Activated CD4-positive, alpha-beta T cell treated with anti-CD3 and anti-CD28 coated beads, Interleukin-2, amount 50 U/mL, for 1 hour (primary cell): Measurements from ENCODE around the gene TMPRSS15.
"Not testable (repeated sequence)": the region's sequence is repeated elsewhere in the genome, so short reads cannot be mapped to it uniquely, and the experiment has no call there.

Source experiments
- DNase-seq: peaks from one replicate; pipeline ENCODE4 v3.0.0-alpha.2; 2020

The TMPRSS15 gene

DNA sequence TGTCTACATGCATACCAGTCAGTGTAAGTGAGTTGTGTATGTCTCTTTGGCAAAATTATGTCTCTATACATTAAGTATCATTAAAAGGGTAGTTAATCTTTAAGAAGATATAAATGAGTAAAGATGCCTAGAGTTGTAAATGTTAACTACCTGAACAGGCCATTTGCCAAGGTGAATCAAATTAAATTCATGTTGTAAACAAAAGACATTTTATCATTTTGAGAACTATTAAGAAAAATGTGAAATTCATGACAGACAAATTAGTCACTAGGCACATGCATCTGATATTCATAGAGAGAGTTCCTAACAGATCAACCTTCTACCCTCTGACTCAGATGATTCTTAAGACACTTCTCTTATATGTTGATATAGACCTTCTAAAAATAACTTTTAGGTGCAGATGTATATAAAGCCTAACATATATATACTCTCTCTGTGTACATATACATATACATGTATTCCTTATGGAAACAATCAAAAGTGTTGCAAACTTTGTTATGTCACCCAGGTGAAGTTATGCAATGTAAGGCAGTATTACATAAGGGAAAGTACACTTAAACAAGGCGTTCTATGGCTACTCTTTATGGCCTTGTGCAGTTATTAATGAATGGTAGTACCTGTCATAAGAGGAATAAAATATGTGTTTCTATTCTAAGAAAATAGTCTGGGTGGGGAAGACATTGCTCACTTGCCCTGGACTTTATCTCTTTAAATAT, at the start of gene TMPRSS15:
Gene TMPRSS15 (minus strand): TSS at position 51 of the 716 bp plus-strand sequence. CDS start 163 bp downstream, outside the sequence.
- no peak for DNase-seq

DNA sequence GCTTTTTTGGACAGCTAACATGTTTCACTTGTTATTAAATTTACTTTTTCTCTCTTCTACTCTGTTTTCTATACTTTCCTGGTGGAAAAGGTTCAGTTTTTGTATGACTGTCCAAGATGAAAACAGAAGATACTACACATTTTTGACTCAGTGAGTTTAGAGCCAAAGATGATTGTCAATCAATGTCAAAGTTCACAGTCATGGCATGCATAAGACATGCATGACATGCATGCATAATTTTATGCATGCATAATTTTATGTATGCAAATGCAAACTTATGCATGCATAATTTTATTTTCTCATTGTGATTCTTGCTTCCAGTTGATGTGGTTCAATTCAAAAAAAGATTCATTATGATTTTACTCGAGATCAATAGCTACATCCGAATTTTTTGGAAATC, 48.1 kb upstream of the TMPRSS15 start:
- no peak for DNase-seq

DNA sequence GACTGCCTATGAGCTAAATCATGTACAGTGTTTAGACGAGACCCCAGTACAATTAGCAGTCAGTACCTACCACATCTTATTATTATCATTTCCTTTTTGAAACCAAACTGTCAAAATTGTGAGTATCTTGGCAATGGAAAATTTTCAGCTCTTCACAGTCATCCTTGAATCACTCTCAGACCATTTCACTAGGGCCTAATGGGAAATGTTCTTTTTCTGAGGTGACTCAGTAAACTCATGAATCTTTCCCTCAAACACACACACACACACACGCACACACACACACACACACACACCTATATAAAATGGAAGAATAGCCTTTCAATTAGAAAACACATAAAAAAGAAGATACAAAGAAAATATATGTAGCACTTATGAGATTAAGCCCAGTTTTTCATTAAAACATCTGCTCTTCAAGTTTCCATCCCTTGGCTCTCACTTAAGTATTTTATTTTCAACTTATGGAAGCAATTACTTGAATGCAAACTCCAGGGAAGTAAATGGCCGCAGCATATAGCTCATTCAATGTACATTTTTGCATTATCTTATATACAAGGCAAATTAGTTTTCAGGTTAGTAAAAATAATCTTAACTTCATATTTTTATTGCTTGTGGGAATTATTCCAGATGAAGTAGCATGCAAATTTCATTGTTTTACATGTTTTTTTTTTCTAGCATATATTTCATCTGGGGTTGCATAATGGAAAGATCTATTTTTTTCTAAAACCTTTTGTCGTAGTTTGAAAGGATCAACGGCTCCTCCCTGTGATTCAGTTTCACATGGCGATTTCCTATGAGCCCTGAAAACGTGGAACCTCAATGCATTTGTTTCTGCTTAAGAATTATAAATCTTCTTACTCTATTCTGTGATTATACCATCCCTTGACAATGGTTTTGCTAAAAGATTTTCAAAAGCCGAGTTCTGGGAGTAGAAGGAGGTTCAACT, 46.3 kb upstream of the TMPRSS15 start:
- no peak for DNase-seq

DNA sequence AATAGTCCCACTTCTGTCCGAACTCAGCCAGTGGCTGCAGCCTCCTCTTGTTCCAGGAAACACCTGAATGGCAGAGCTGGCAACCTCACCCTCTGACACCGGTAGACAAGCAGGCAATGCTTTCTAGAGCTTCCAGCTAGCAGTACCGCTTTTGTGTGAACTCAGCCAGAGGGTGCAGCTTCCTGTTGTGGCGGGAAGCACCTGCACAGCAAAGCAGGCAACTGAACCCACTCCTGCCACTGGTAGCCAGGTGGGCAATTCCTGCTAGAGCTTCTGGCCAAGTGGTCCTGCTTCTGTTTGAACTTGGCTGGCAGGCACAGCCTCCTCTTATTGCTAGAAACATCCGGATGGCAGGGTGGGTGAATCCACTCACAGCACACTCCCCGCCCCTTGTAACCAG, 40.1 kb upstream of the TMPRSS15 start:
- DNase-seq, result no peak

DNA sequence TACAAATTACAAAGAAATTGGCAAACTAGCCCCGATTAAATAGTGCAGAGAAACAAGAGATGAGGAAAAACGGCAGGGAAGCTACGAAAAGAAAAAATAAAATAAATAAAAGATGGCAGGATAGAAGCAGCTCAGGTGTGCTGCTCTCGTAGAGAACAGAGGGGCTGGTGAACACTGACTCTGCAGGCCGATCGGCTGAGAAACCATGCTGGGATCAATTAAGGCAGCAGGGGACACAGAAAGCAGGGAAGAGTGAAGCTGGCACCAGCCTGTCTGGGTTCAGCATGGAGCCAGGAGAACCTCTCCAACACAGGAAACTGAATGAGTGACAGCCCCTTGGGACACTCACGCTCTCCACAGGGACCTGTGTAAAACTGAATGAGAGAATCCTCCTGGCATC, 39.5 kb upstream of the TMPRSS15 start:
- no peak for DNase-seq

DNA sequence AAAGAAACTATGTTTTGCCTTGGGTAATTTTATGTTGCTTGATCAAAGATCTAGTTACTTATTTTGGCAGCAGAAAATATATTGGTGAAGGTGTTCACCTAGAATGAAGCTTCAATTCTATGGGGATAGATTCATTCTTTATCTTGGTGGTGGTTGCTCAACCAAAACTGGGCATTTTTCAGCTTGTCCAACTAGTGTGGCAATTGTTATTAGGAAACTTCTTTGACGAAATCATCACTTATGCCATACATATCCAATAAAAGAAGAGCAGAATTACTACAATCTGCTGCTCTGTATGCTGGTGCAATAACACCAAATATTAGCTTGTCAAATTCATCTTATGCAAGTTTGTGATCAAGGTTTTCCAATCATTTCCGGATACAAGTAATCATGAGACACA, 26.8 kb upstream of the TMPRSS15 start:
- DNase-seq, result no peak

DNA sequence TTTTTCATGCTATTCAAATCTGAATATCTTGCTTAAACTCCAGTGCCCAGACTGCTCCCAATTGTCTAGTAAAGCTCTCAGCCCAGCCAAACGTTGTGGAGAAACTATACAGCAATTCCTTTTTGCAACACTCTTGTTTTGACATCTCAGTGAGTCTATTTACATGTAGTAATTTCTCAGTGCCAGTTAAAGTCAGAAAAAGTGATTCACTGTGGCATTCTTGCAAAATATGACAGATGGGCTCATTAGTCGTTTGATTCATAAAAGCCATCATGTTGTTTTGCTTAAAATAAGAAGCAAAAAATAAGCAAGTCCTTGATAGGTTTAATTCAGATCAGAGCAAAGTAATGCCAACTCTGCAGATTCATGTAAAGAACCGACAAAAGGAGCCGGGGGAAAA, 20.7 kb upstream of the TMPRSS15 start:
- no peak for DNase-seq

DNA sequence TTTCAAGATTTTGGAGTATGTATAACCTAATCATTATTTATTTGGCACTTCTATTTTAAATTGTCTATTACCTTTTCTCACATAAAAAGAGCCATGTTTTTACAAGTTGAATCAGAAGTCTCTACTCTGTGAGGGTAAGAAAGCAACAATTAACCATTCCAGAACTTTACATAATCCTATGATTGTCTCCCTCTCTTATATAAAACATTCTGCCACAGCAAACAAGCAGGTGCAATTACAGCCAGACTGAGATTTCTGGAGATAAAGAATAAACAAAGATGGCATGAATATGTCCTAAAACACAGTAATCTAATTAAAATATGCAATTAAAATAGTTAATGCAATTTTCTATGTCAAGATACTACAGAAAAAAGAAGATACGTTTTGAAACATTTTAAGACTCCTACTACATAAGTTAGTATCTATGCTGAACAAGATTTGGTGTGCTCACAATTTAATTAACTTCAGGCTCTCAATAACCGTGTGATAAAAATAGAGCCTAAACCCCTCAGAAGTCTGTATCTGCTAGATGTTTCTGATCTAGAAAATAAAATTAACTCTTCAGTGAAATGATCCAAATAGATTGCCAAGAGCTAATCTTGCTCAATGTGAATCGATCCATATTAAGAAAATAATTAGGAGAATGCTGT, 13.7 kb upstream of the TMPRSS15 start:
- DNase-seq, result no peak

DNA sequence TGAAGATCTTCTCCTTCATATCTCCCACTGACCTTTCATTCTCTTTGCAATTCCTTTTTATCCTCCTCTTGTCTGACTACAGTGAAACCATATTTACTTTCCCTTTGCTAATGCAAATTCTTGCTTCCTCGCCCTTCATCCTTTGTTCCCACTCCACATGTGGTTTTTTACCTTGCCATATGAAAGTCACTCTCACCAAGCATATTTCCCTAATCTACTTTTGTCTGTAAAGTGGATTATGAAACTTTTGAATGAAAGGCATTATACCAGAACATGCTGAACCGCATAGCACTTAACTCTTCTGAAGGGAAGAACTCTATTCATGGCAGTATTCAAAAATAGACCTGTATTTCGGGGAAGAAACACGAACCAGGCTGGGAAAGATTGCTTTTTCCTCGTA, 8.0 kb upstream of the TMPRSS15 start:
- no peak for DNase-seq

DNA sequence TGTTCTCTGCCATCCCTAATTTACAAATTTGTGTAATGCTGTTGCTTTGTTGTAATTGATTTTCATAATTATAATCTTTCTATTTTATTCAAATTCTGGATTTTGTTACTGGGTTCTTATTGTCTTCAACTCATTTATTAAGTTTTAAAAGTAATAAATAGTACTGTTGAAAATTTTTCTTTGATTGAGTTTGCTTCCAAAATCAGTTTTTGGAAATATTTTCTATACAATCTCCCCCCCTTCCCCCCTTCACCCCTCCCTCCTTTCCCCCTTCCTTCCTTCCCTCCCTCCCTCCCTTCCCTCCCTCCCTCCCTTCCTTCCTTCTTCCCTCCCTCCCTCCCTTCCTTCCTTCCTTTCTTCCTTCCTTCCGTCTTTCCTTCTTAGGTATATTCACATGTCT, 6.0 kb upstream of the TMPRSS15 start:
- no peak for DNase-seq

DNA sequence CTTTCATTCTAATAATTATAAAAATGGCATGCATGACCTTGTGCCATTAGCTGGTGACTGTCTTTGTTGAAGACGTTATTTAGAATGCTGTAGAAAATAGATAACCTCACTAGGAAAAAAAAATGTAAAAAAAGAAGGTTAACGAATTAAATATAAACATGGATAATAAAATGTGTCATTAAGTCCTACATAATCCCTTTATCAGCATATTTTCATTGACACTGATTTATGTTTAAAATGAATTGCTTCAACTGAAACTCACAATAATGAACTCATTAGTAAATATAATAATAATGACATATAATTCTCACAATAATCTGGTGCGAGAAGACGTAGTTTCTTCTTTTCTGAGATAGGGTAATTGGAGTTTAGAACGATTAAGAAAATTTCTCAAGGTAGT, 4.7 kb downstream of the TMPRSS15 start:
- no peak for DNase-seq

DNA sequence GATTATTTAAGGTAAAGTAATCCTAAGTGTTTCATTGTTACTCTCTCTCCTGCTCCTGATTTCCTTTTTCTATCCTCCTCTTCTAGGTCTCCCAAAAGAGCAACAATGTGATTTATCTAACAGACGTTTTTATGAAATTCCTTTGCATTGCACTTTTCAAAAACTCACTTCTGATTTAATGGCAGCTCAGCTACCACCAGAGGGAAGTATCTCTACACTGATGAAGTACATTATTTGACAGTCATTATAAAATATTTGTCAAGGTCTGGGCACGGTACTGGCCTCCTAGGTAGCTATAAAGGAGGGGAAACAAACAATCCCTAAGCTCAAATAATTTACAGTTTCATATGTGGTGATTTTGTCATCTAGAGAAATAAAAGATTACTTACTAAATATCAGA, 15.6 kb downstream of the TMPRSS15 start:
- DNase-seq, result no peak

DNA sequence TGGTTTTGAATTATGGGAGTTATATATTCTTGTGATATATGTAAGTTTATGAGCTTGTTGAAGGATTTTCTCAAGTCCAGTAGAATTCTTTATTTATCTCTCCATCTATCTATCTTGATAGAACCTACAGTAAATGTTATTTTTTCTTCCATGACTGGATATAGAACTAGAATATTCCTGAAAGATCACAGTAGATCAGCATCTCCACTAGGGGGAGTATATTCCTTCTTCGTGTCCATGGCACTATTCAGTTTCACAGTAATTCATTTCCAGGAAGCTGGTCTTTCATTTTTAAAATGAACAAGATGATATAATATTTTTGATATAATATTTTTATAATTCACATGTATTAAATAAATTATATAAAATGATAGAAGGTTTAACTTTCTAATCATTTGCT, 18.8 kb downstream of the TMPRSS15 start:
- no peak for DNase-seq

DNA sequence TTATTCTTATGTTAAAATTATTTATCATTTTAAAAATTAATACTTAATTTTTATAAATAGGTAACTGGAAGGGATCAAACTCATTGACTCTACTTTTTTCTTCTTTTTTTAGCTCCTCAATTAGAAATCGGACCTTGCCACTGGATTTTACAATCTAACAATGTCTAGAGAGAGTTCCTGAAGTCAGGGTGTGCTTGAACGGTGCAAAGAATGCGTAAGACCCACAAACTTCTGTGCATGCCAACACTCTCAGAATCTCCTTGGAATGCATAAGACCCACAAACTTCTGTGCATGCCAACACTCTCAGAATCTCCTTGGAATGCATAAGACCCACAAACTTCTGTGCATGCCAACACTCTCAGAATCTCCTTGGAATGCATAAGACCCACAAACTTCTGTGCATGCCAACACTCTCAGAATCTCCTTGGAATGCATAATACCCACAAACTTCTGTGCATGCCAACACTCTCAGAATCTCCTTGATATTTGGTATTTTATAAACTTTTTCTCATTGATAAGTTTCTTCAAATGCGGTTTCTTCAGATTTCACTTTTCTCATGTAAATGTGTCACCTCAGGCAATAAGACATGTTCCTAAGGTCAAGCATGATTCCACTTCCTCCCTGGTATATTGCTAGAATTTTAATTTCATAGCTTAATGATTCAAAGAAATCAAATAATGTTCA, 20.5 kb downstream of the TMPRSS15 start:
- DNase-seq, result not testable (repeated sequence)

DNA sequence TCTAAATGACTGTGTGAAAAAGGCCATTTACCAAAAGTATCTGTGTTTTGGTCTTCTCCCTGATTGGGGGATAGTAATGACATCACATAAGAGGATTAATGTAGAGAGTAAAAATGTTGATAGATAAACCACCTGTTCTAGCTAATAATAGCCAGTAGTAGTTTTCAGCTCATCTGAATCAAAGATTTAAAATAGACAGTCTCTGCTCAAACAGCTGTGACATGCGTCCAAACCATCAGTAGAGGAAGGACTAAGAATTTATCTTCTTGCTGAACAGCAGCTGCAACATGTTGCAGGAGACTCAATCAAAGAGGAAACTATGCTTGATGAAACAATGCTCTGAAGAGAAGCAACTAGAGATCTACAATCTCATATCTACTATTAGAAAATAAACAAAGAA, 21.4 kb downstream of the TMPRSS15 start:
- no peak for DNase-seq

DNA sequence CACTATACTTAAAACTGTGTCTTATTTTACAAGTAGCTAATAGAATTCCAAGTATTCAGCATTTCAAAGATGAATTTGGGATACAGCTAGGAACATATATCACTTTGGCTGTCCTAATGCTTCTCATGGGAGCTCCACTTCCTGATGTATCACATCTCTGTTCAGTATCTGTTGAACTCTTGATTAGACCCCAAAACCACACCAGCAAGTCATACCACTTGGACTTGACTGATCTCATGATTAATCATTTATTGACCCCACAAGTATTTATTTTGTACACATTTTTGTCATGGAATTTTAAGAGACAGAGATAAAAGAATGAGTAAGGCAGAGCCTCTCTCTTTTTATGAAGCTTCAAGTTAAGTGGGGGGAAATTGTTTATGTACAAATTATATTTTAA, 30.0 kb downstream of the TMPRSS15 start:
- DNase-seq, result no peak

DNA sequence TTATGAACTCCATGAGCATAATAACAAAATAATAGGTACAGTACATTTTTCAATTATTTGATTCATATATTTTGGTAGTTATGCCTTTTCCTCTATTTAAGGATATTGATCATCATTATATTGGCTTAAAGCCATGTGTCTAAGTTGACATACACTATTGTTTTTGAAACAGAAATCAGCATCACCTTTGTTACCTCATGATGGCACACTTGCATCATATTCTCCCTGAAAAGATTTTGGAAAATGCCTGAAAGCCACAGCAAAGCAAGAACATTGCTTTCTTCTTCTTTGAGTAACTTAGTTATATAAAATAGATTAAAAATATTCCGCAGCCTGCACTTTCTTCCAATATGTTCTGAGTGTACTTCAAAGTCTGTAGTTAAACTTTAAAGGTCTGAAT, 33.3 kb downstream of the TMPRSS15 start:
- no peak for DNase-seq

DNA sequence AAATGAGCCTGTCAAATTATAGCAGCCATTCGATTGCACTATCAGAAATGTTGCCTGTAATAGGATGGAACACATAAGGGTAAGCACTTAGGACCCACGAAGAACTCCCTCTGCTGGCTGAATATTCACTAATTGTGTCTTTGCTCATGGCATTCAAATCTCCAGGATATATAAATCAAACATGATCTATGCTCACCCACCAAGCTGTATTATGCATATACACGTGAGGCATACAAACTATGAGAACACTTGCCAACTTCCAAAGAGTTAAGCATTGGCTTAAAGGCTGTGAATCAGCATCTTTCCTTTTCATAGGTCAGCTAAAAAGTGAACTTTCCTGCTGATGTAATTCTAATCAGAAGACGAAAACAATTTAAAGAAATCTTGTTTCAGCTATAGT, 34.5 kb downstream of the TMPRSS15 start:
- no peak for DNase-seq

DNA sequence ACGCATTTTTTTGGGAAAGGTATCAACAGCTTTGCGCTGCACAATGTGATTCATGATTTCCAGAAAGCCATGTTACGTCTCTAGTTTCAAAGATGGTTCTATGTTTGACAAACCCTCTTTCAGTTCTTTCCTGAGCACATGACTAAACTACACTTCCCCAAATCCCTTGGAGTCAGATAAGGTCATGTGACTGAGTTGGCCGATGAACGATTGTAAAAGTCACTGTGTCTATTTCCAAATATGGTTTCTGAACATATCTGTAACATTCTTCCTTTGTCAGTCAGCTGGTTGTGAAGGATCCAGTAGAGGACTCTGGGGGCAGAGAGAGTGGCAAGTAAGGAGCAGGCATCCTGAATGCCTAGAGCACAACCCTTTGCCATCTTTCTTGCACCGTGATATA, 35.4 kb downstream of the TMPRSS15 start:
- no peak for DNase-seq

DNA sequence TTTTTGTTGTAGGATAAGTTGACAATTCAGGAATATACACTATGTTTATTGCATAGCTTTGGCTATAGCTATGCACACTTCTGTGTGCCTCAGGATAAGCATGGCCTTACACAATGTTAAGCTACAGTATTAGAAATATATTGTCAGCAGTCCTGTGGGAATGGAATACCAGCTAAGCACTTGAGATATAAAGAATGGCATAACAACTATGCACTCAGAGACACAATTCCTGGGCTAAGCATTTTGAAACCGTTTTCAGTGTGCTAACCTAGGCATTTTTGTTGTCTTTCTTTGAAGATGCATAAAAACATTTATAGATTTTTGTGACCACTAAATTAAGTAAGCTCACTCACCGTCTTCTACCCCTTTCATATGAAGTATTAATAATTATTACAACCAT, 46.8 kb downstream of the TMPRSS15 start:
- DNase-seq, result no peak

DNA sequence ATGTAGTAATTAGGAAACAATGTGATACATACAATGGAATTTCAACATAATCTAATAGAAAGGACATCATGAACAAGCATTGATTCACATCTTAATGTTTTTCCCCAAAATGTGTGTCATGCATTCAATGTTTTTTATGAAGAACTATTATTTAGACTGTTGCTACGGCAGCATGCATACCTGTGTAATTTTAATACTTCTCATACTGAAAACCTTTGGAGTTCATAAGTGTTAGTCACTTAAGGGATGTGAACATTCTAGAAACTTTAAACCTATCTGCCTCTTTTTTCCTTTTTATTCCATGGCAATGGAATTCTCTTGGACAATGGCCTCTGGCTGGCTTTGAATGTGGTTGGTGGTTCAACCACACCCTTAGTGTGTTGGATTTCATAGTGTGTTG, 48.6 kb downstream of the TMPRSS15 start:
- no peak for DNase-seq

DNA sequence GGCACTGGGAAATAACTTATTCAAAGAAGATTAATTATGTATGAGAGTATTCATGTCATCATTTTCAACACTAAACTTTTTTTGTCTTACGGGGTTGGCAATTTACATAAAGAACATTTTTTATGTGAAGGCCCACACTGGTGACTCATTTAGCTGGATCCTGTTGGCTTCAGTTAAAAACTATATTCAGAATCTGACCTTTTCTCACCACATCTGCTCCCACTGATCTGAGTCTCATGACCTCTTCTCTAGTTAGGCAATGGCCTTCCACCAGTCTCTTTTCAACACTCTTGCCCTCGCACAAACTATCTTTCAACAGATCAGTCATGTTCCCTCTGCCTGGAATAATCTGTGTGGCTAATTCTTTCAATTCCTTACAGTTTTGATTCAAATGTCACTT, 53.4 kb downstream of the TMPRSS15 start:
- no peak for DNase-seq

DNA sequence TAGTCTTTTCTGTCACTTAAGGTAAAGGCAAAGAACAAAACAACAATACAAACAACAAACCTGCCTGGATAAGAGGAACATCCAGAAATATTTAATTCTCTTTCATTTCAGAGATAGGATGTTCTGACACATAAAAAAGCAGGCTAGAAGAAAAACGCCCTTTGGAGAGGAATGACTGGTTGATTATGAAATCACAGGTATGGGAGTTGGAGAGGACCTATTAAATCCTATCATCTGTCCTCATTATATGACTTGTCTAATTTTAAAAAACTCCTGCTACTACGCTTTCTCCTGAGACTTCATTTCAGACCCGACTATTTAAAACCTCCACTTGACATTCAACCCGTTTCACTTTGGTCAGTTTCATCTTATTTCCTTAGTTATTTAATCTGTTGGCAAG, 54.1 kb downstream of the TMPRSS15 start:
- DNase-seq, result no peak
